BLaER1 treated with 17β-estradiol and CSF1 and Interleukin-3, amounts not matched to agents 10 nM and 100 nM (cell line): ENCODE results near the gene TRIM28.

Experiments
- H3K27ac ChIP-seq, 11 experiments: shearing (Covaris generic); formaldehyde crosslinking; 2 replicates each; pipeline ENCODE4 v1.8.1; 2022
- H3K27me3 ChIP-seq, 11 experiments: shearing (Covaris generic); formaldehyde crosslinking; 2 replicates each; pipeline ENCODE4 v1.8.1; 2022
- H3K36me3 ChIP-seq, 11 experiments: shearing (Covaris generic); formaldehyde crosslinking; 2 replicates each; pipeline ENCODE4 v1.8.1; 2022
- H3K4me1 ChIP-seq, 10 experiments: shearing (Covaris generic); formaldehyde crosslinking; 2 replicates each; pipeline ENCODE4 v1.8.1; 2022
- H3K4me2 ChIP-seq, 11 experiments: shearing (Covaris generic); formaldehyde crosslinking; 2 replicates each; pipeline ENCODE4 v1.8.1; 2022
- H3K4me3 ChIP-seq, 10 experiments: shearing (Covaris generic); formaldehyde crosslinking; 2 replicates each; pipeline ENCODE4 v1.8.1; 2022
- H3K9ac ChIP-seq, 11 experiments: shearing (Covaris generic); formaldehyde crosslinking; 2 replicates each; pipeline ENCODE4 v1.8.1; 2022
- H3K9me3 ChIP-seq, 11 experiments: shearing (Covaris generic); formaldehyde crosslinking; replicated peaks in 1 of 11; 2 replicates each; pipeline ENCODE4 v1.8.1; 2022
- H4K20me1 ChIP-seq, 11 experiments: shearing (Covaris generic); formaldehyde crosslinking; 2 replicates each; pipeline ENCODE4 v1.8.1; 2022
- Cebpa-rat ChIP-seq, 11 experiments: shearing (Covaris generic); IDR thresholded peaks; 2 replicates each; pipeline ENCODE4 v1.8.1; 2022

Gene TRIM28

DNA sequence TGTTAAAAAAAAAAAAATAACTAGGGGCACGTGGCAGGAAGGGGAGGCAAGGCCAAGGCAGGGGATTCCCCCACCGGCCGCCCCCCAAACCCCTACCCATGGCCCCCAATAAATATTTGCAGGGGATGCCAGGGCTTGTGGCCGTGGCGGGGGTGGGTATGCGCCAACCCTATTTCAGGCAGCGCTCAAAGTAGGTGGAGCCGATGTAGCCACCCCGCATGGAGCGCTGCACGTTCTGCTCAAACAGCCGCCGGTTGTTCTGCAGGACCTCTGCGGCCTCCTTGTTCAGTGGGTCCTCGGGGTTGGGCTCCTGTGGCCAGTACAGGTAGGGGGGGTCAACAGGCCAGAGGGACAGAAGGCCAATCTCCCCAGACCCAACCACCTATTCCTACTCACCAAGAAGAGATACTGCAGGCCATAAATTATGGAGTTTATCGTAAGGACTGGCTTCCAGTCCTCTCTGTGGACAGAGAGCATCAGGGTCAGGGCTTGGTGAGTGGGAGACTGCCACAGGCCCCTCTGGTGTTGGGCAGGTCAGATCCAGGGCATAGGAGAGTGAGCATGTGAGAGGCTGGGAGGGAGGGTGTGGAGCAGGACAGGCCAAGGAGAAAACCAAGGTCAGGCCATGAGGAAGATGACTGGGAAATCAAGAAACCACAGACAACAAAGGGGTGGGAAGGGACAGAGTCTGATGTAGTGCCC is 12.2 kb downstream of the TRIM28 start:
- H3K27ac ChIP-seq: peak overlapping the region; percentile 95 to 99 (median 98); a peak in 21 of 22 replicates

DNA sequence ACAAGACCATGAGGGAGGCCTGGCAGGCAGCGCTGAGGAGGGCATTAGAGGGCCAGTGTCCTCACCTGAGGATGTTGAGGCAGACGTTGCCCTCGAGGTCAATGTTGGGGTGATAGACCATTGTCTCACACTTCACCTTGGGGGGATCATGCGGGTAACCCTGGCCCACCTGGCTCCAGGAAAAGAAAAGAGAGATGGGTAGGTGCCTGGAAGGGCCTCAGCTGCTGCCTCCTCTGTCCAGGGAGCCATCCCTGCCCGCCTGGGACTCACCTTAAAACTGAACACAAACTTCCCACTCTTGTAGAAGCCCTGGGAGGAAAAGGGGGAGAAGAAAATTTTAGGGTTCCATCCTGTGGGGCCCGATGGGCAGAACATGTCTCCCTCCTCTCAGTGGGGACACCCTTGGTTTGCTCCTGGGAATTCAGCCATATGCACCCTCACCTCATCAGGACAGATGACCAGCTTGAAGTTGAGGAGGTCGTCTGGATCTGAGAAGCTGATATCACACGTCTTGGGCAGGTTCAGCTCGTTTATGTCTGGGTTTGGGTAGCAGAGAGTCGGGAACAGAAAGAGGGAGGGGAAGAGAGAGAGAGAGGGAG is 12.9 kb downstream of the TRIM28 start:
- Histone ChIP-seq H3K27ac (peak overlapping the region; percentile 95 to 99 (median 98); a peak in 21 of 22 replicates), H3K9ac (peak overlapping the region; percentile 89 to 98 (median 96)), H3K36me3 (peaks cover 33 to 47% (median 41%) of the 10 kb centered on the region in 11 experiments), H4K20me1 (peaks cover 0 to 49% (median 30%) of the 10 kb centered on the region in 11 experiments; a peak in 20 of 22 replicates), H3K4me3 (peak overlapping the region; percentile 76 to 98 (median 94)), H3K27me3 (peaks cover 0 to 2% (median 0%) of the 10 kb centered on the region in 11 experiments; a peak in 1 of 22 replicates), H3K4me1 (peaks cover 61 to 75% (median 65%) of the 10 kb centered on the region in 10 experiments), H3K4me2 (peak overlapping the region; percentile 89 to 100 (median 98)), H3K9me3 (no peaks in the 10 kb centered on the region)
- TF ChIP-seq Cebpa-rat (IDR thresholded peaks at IDR 0.05): no peak

More for the DNA sequence above, 12.2 kb downstream of the TRIM28 start:
- H3K9me3 ChIP-seq: no peaks in the 10 kb centered on the region
- no peaks in the 10 kb centered on the region for H3K27me3 ChIP-seq
- peak overlapping the region; percentile 76 to 98 (median 94); a peak in 19 of 20 replicates for H3K4me3 ChIP-seq
- H4K20me1 ChIP-seq: peaks cover 5 to 55% (median 36%) of the 10 kb centered on the region in 11 experiments; a peak in 20 of 22 replicates
- H3K4me2 ChIP-seq: peak overlapping the region; percentile 89 to 100 (median 98)
- peaks cover 39 to 54% (median 48%) of the 10 kb centered on the region in 11 experiments for H3K36me3 ChIP-seq
- no peak for TF ChIP-seq Cebpa-rat (IDR thresholded peaks at IDR 0.05)
- H3K4me1 ChIP-seq: peaks cover 55 to 75% (median 59%) of the 10 kb centered on the region in 10 experiments
- peak overlapping the region; percentile 89 to 98 (median 96) for H3K9ac ChIP-seq

DNA sequence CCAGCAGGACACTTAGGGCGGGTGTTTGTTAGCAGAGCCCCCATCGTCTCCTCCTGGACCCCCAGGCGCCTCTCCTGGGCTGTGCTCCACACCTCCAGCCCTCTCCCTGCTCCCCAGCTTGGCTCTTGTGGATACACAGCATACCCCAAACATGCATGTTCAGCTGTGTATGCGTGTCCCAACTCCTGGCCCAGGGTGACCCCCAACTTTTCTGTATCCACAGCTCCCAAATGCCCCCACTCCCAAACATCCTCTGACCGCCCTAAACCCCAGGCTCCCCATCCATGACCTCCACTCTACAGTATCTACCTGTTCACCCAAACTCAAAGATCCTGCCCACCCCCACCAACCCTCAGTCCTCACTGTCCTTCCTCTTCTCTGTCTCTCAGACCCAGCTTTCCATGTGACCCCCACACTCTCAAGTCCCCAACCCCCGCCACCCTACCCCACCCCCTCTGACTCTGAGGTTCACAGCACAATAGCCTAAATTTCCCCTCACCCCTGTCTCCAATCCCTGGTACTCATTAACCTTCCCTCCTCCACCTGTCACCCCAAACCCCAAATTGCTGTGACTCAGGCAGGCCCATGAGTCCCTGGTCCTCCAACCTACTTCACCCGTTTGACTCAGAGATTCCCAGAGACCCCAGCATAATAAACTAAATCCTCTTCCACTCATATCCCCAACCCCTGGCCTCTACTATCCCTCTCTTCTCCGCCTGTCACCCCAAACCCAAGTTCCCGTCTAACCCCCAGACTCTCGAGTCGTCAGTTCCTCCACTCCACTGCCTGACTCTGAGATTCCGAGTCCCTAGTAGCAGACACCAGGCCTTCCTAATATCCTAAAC is 13.6 kb downstream of the TRIM28 start:
- TF ChIP-seq Cebpa-rat (IDR thresholded peaks at IDR 0.05): no peak
- H3K4me2 ChIP-seq: peak overlapping the region; percentile 89 to 100 (median 98)

DNA sequence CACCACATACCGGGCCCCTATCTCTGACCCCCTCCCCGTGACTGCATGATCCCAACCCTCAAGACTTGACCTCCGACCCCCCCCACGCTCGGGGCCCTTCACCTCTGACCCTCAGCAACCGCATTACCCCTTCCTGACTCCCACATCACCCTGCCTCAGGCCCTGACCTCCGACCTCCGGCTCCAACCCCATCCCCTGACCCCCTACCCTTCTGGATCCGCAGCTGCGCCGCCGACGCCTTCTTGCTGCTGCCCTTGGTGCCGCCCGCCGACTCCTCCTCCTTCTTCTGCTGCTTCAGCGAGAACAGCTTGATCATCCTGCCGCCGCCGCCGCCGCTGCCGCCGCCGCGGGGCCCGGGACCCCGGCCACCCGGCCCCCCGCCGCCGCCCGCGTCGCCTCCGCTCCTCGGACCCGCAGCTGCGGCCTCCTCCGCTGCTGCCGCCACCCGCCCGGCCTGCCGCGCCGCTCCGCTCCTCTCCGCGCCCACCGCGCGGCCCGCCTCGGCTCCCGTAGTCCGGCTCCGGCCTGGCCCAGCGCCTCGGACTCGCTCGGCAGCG is 14.3 kb downstream of the TRIM28 start, which contains the start of gene UBE2M:
TSS of gene UBE2M (minus strand) at position 546 of the 557 bp plus-strand sequence. CDS start at position 316, 230 bp downstream.
- Histone ChIP-seq H4K20me1 (peaks cover 0 to 37% (median 17%) of the 10 kb centered on the region in 11 experiments; a peak in 12 of 22 replicates), H3K27ac (peak within 1 kb of the TSS; percentile 95 to 99 (median 98)), H3K36me3 (peaks cover 19 to 33% (median 27%) of the 10 kb centered on the region in 11 experiments), H3K4me2 (peak within 1 kb of the TSS; percentile 89 to 100 (median 98)), H3K9ac (peak within 1 kb of the TSS; percentile 89 to 98 (median 96)), H3K4me3 (peak within 1 kb of the TSS; percentile 76 to 98 (median 94)), H3K4me1 (peaks cover 68 to 78% (median 77%) of the 10 kb centered on the region in 10 experiments), H3K27me3 (peaks cover 0 to 16% (median 0%) of the 10 kb centered on the region in 11 experiments; a peak in 8 of 22 replicates), H3K9me3 (no peaks in the 10 kb centered on the region)
- no peak for TF ChIP-seq Cebpa-rat (IDR thresholded peaks at IDR 0.05)

More for the DNA sequence above, 13.6 kb downstream of the TRIM28 start:
- Histone ChIP-seq H3K9me3 (no peaks in the 10 kb centered on the region), H3K27me3 (peaks cover 0 to 9% (median 0%) of the 10 kb centered on the region in 11 experiments; a peak in 7 of 22 replicates), H3K4me1 (peaks cover 68 to 76% (median 72%) of the 10 kb centered on the region in 10 experiments), H3K9ac (peak overlapping the region; percentile 89 to 98 (median 96)), H3K36me3 (peaks cover 26 to 40% (median 34%) of the 10 kb centered on the region in 11 experiments), H3K4me3 (peak overlapping the region; percentile 76 to 98 (median 94)), H3K27ac (peak overlapping the region; percentile 95 to 99 (median 98)), H4K20me1 (peaks cover 0 to 41% (median 22%) of the 10 kb centered on the region in 11 experiments; a peak in 19 of 22 replicates)

DNA sequence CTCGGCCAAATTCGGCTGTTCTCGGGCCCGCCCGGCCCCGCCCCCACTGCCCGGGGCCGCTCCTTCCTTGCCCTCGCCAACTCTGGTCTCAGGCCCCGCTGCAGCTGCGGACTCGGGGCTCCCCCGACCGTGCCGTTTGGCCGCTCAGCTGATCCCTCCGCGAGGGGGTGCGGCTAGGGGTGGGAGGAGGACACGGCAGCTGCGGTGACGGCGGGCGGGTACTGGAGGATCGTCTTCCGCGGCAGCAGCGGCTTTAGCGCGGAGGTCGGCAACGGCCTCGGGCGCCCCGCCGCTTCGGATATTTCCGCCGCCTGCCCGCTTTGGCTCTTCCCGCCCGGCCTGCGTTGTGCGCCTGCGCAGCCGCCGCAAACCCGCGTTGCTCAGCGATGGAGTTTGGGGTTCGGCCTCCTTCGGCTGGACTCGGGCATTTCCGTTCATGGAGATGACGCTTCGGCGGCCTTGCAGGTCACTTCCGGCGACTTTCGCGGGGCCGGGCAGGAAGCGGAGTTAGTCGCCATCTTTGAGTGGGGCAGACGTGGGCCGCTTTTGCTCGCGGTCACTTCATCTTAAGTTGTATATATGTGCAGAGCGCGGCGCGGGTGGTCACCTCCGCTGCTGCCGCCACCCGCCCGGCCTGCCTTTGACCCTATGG is 14.9 kb downstream of the TRIM28 start:
- Histone ChIP-seq H4K20me1 (peaks cover 0 to 33% (median 17%) of the 10 kb centered on the region in 11 experiments; a peak in 12 of 22 replicates), H3K27me3 (peaks cover 0 to 21% (median 0%) of the 10 kb centered on the region in 11 experiments; a peak in 8 of 22 replicates), H3K4me1 (peaks cover 68 to 79% (median 77%) of the 10 kb centered on the region in 10 experiments), H3K4me3 (peak overlapping the region; percentile 76 to 98 (median 94)), H3K27ac (peak overlapping the region; percentile 95 to 99 (median 98)), H3K36me3 (peaks cover 17 to 27% (median 21%) of the 10 kb centered on the region in 11 experiments), H3K4me2 (peak overlapping the region; percentile 89 to 100 (median 98)), H3K9me3 (no peaks in the 10 kb centered on the region), H3K9ac (peak overlapping the region; percentile 89 to 98 (median 96))
- TF ChIP-seq Cebpa-rat (IDR thresholded peaks at IDR 0.05): no peak

DNA sequence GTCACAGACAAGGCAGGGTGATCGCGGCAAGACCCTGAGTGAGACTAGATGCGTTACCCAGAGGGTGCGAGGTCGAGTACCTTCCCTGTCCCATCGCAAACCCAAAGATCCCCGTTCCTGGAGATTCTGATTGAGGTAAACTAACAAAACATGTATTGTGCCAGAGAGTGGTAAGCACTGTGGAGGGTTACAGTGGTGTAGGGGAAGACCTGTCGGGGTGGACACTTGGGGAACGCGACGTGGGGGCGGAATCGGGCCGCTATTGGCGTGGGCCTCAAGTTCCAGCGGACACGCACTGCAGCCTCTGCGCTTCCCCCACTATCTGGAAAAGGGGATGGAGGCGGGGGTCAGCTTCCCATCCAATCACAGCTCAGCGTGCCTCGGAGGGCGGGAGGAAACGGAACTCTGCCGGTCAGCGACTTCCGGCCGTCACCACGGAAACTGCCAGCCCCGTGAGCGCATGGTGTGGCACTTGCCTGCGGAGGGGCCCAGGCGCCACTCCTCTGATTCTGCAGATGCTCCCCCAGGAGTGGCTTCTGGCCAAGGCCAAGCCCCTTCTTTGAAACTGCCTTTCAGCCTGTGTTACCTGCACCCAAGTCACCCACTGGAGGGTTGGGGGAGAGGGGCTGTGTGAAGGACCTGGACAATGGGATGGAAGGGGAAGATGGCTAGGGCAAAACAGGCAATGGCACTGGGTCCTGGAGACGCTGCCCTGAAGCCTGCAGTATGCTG is 15.6 kb downstream of the TRIM28 start:
- Histone ChIP-seq H3K9ac (peak overlapping the region; percentile 89 to 98 (median 96)), H3K9me3 (no peaks in the 10 kb centered on the region), H3K27me3 (peaks cover 0 to 24% (median 0%) of the 10 kb centered on the region in 11 experiments; a peak in 8 of 22 replicates), H4K20me1 (peaks cover 0 to 26% (median 14%) of the 10 kb centered on the region in 11 experiments; a peak in 12 of 22 replicates), H3K4me1 (peaks cover 69 to 79% (median 77%) of the 10 kb centered on the region in 10 experiments), H3K27ac (peak overlapping the region; percentile 95 to 99 (median 98)), H3K4me3 (peak overlapping the region; percentile 76 to 98 (median 94)), H3K4me2 (peak overlapping the region; percentile 89 to 100 (median 98)), H3K36me3 (peaks cover 17 to 22% (median 20%) of the 10 kb centered on the region in 11 experiments)
- no peak for TF ChIP-seq Cebpa-rat (IDR thresholded peaks at IDR 0.05)
